Keratinocyte (primary cell): ENCODE results near the gene SLC2A5. TPM values are rescaled to one million over a fixed set of nuclear protein-coding genes. Genes with fewer than 3 reads are reported as not detected.

Experiments
- DNase-seq: peaks from one replicate; pipeline ENCODE4 v3.0.0-alpha.2; 2011; ENCODE audit warnings: low read depth, missing footprints, low spot score
- FAIRE-seq: peaks from 2 replicates; lab custom pipeline; 2011; peaks lifted over from hg19 to GRCh38; lab: Jason Lieb, UNC
- H2AFZ ChIP-seq: 2 replicates; pipeline ENCODE4 v1.6.0; 2012; ENCODE audit warnings: low read length, control low read depth, inconsistent platforms; ENCODE audit not compliant: control insufficient read depth
- H3K27ac ChIP-seq: 2 replicates; pipeline ENCODE4 v1.5.1; 2011; ENCODE audit warnings: low read length; ENCODE audit not compliant: control insufficient read depth, insufficient read depth
- H3K27me3 ChIP-seq: 3 replicates; pipeline ENCODE4 v1.6.0; 2011; ENCODE audit warnings: low read length; ENCODE audit not compliant: control insufficient read depth, insufficient read depth; ENCODE audit errors: extremely low read depth
- H3K36me3 ChIP-seq, 2 experiments: 2 replicates in 1 of 2; 3 replicates in 1 of 2; pipeline ENCODE4 v1.5.1; 2011; ENCODE audit warnings: low read length in 2 of 2, mild to moderate bottlenecking in 1 of 2; ENCODE audit not compliant: control insufficient read depth in 2 of 2, insufficient read depth in 2 of 2; ENCODE audit errors: extremely low read depth in 1 of 2
- H3K4me1 ChIP-seq: 3 replicates; pipeline ENCODE4 v1.5.1; 2011; ENCODE audit warnings: low read length; ENCODE audit not compliant: control insufficient read depth, insufficient read depth; ENCODE audit errors: extremely low read depth
- H3K4me2 ChIP-seq: 3 replicates; pipeline ENCODE4 v1.6.0; 2011; ENCODE audit warnings: low read depth, low read length; ENCODE audit not compliant: control insufficient read depth, insufficient read depth; ENCODE audit errors: extremely low read depth
- H3K4me3 ChIP-seq, 3 experiments: fragments of 200-600 bp in 1 of 3; sonication (generic) in 1 of 3; 2 replicates in 2 of 3; 3 replicates in 1 of 3; pipeline ENCODE4 v1.5.1; 2011 to 2016; ENCODE audit warnings: low read length in 3 of 3, mild to moderate bottlenecking in 3 of 3, control low read depth in 2 of 3, inconsistent platforms in 1 of 3, low read depth in 1 of 3, mixed read lengths in 1 of 3, mixed run types in 1 of 3, moderate library complexity in 1 of 3; ENCODE audit not compliant: control insufficient read depth in 2 of 3, insufficient read depth in 2 of 3; ENCODE audit errors: extremely low read depth in 1 of 3
- H3K79me2 ChIP-seq: 2 replicates; pipeline ENCODE4 v1.6.0; 2012; ENCODE audit warnings: low read length; ENCODE audit not compliant: control insufficient read depth, insufficient read depth
- H3K9ac ChIP-seq: 3 replicates; pipeline ENCODE4 v1.6.0; 2011; ENCODE audit warnings: low read length; ENCODE audit not compliant: control insufficient read depth, insufficient read depth; ENCODE audit errors: extremely low read depth
- H3K9me1 ChIP-seq: 3 replicates; pipeline ENCODE4 v1.6.0; 2011; ENCODE audit warnings: low read length; ENCODE audit not compliant: control insufficient read depth, insufficient read depth; ENCODE audit errors: extremely low read depth
- H3K9me3 ChIP-seq: 2 replicates; pipeline ENCODE4 v1.5.1; 2012; ENCODE audit warnings: low read depth, low read length; ENCODE audit not compliant: control insufficient read depth
- H4K20me1 ChIP-seq: 3 replicates; pipeline ENCODE4 v1.6.0; 2011; ENCODE audit warnings: low read length; ENCODE audit not compliant: control insufficient read depth, insufficient read depth; ENCODE audit errors: extremely low read depth
- EZH2 ChIP-seq: IDR thresholded peaks from one replicate; pipeline ENCODE4 v1.6.1; 2012; ENCODE audit warnings: inconsistent platforms, mild to moderate bottlenecking, low read length, moderate library complexity
- dilution Hi-C: fragments of 300-500 bp; cut with MboI; formaldehyde crosslinking; loops from one replicate; pipeline ENCODE4 v1.7.0; 2020; ENCODE audit warnings: low sequenced_read_pairs; ENCODE audit not compliant: extremely low pct_ligation_motif_present
- polyA plus RNA-seq, 5 experiments: library from polyadenylated mRNA; depleted of rRNA in 3 of 5; stranded (reverse) in 3 of 5; stranded (forward) in 1 of 5; unstranded in 1 of 5; fragments of >200 nt; gene quantifications; 1 replicate in 1 of 5; 2 replicates in 3 of 5; 3 replicates in 1 of 5; pipeline versions ENCODE4 v1.2.1 to v1.2.3, GENCODE V29; 2011 to 2012; ENCODE audit warnings: missing spikeins in 2 of 5, low read depth in 1 of 5, low replicate concordance in 1 of 5
- TF ChIP-seq, protein P1 (sequence below), 3 experiments: IDR thresholded peaks in 1 of 3; conservative IDR thresholded peaks in 1 of 3; optimal IDR thresholded peaks in 1 of 3; 2 replicates in 2 of 3; 3 replicates in 1 of 3; pipeline versions ENCODE3 to v1.5.1; 2011; ENCODE audit warnings: low read length in 3 of 3, mild to moderate bottlenecking in 3 of 3, moderate library complexity in 2 of 3, control low read depth in 1 of 3, inconsistent platforms in 1 of 3; ENCODE audit not compliant: insufficient read depth in 2 of 3; ENCODE audit errors: extremely low read depth in 1 of 3

SLC2A5 gene
- polyA plus RNA-seq, 1 donor (not counting 4 experiments of a cell fraction or from before 2014, with no cell fraction given) = 0.77 TPM

DNA sequence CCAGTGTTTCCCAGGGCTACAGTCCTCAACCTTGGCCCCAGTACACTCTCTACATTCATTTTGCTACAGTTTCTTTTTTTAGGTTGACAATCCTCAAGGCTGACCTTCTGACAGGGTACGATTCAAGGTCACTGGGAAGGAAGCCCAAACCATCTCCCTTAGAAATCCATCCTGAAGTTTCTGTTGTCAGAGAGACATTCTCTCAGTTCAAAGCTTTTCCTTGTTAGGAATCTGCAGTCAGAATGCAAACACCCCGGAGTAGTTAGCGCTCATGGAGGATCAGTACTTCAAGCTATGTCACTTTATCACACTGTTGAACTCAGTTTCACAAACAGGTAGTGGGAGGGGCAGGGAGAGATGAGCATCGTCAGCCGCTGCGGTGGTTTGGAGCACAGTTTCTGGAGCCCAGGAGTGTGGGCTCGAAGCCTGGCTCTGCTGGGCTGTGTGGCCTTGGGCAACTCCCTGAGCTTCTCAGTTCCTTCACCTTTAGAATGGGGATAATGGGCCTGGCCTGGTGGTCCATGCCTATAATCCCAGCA, 4.2 kb downstream of the SLC2A5 start:
- Histone ChIP-seq H3K36me3 (no peaks in the 10 kb centered on the region), H2AFZ (no peak overlapping the region), H3K9me3 (no peaks in the 10 kb centered on the region), H3K27ac (no peak overlapping the region), H3K79me2 (no peaks in the 10 kb centered on the region), H3K9ac (no peak overlapping the region), H3K27me3 (no peaks in the 10 kb centered on the region), H3K4me1 (peaks cover 16% of the 10 kb centered on the region), H3K4me2 (no peak overlapping the region), H4K20me1 (no peaks in the 10 kb centered on the region), H3K4me3 (no peak overlapping the region), H3K9me1 (no peaks in the 10 kb centered on the region)
- dilution Hi-C loops = no loop called here
- FAIRE-seq = no peak
- no peak for TF ChIP-seq EZH2
- TF ChIP-seq, protein P1, sequence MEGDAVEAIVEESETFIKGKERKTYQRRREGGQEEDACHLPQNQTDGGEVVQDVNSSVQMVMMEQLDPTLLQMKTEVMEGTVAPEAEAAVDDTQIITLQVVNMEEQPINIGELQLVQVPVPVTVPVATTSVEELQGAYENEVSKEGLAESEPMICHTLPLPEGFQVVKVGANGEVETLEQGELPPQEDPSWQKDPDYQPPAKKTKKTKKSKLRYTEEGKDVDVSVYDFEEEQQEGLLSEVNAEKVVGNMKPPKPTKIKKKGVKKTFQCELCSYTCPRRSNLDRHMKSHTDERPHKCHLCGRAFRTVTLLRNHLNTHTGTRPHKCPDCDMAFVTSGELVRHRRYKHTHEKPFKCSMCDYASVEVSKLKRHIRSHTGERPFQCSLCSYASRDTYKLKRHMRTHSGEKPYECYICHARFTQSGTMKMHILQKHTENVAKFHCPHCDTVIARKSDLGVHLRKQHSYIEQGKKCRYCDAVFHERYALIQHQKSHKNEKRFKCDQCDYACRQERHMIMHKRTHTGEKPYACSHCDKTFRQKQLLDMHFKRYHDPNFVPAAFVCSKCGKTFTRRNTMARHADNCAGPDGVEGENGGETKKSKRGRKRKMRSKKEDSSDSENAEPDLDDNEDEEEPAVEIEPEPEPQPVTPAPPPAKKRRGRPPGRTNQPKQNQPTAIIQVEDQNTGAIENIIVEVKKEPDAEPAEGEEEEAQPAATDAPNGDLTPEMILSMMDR (optimal IDR thresholded peaks at IDR 0.05 in 1 of 3, IDR thresholded peaks at IDR 0.05 in 1 of 3, conservative IDR thresholded peaks at IDR 0.05 in 1 of 3; ENCODE audit: extremely low read depth in 1 of 3, insufficient read depth in 2 of 3, low read length in 3 of 3) = no peak
- no peak for DNase-seq

DNA sequence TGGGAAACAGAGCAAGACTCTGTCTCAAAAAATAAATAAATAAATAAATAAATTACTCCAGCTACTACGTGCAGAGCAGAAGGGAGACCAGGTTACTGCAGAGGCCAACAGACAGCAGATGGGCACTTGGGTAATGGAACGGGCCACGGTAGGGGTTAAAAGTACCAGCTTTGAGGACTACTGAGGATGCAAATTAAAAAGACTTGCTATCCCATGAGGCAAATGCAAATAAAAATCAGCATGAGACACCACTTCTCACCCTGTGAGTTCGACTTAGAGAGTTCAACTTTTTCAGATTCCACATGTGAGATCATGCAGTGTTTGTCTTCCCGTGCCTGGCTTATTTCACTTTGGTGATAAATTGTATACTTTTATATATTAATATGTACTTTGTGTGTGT, 6.6 kb downstream of the SLC2A5 start:
- Histone ChIP-seq H4K20me1 (no peaks in the 10 kb centered on the region), H3K27ac (no peak overlapping the region), H3K9me1 (no peaks in the 10 kb centered on the region), H3K9ac (no peak overlapping the region), H3K79me2 (no peaks in the 10 kb centered on the region), H3K4me2 (no peak overlapping the region), H3K4me1 (peaks cover 5% of the 10 kb centered on the region), H3K4me3 (no peak overlapping the region), H3K9me3 (no peaks in the 10 kb centered on the region), H3K36me3 (no peaks in the 10 kb centered on the region), H3K27me3 (no peaks in the 10 kb centered on the region), H2AFZ (no peak overlapping the region)
- dilution Hi-C loops = no loop called here
- DNase-seq (no peak), FAIRE-seq (no peak)
- TF ChIP-seq, protein P1 (optimal IDR thresholded peaks at IDR 0.05 in 1 of 3, IDR thresholded peaks at IDR 0.05 in 1 of 3, conservative IDR thresholded peaks at IDR 0.05 in 1 of 3; ENCODE audit: extremely low read depth in 1 of 3, insufficient read depth in 2 of 3, low read length in 3 of 3) = no peak
- TF ChIP-seq EZH2 = no peak
